NCI-H2029 (cell line): ENCODE data around the gene SVEP1.
"Not testable (repeated sequence)": the region's sequence is repeated elsewhere in the genome, so short reads cannot be mapped to it uniquely, and the experiment has no call there.

Experiments used
- DNase-seq: peaks from one replicate; lab custom pipeline; 2025; lab: John Stamatoyannopoulos, UW

Gene SVEP1

GRCh38 chr9:110578575-110579033 lies 937 bp downstream of the SVEP1 start:
- no peak for DNase-seq

GRCh38 chr9:110575945-110576344 lies 3.6 kb downstream of the SVEP1 start:
- DNase-seq, result no peak

GRCh38 chr9:110575169-110575568 lies 4.4 kb downstream of the SVEP1 start:
- no peak for DNase-seq

GRCh38 chr9:110573305-110573704 lies 6.2 kb downstream of the SVEP1 start:
- no peak for DNase-seq

- no peak for DNase-seq
Observed at GRCh38 chr9:110571801-110572483, 7.6 kb downstream of the SVEP1 start.

GRCh38 chr9:110566156-110566555 lies 13.4 kb downstream of the SVEP1 start:
- no peak for DNase-seq

GRCh38 chr9:110561826-110562225 lies 17.7 kb downstream of the SVEP1 start:
- DNase-seq, result no peak

- DNase-seq, result no peak
Observed at GRCh38 chr9:110559869-110560268, 19.7 kb downstream of the SVEP1 start.

GRCh38 chr9:110555551-110556331 lies 23.8 kb downstream of the SVEP1 start:
- DNase-seq, result no peak

GRCh38 chr9:110546411-110546871 lies 33.1 kb downstream of the SVEP1 start:
- DNase-seq, result no peak

- no peak for DNase-seq
Observed at GRCh38 chr9:110545705-110546104, 33.8 kb downstream of the SVEP1 start.

GRCh38 chr9:110543631-110544051 lies 35.9 kb downstream of the SVEP1 start:
- DNase-seq, result no peak

GRCh38 chr9:110541950-110542349 lies 37.6 kb downstream of the SVEP1 start:
- no peak for DNase-seq

- no peak for DNase-seq
Observed at GRCh38 chr9:110538647-110539041, 40.9 kb downstream of the SVEP1 start.

GRCh38 chr9:110537841-110538646 lies 41.5 kb downstream of the SVEP1 start:
- DNase-seq, result no peak

GRCh38 chr9:110536822-110537221 lies 42.7 kb downstream of the SVEP1 start:
- DNase-seq, result no peak

GRCh38 chr9:110534162-110534561 lies 45.4 kb downstream of the SVEP1 start:
- DNase-seq, result not testable (repeated sequence)

GRCh38 chr9:110532908-110533665 lies 46.5 kb downstream of the SVEP1 start:
- no peak for DNase-seq

- DNase-seq, result no peak
Observed at GRCh38 chr9:110531776-110532175, 47.8 kb downstream of the SVEP1 start.

GRCh38 chr9:110531241-110531640 lies 48.3 kb downstream of the SVEP1 start:
- DNase-seq, result not testable (repeated sequence)

GRCh38 chr9:110528645-110529044 lies 50.9 kb downstream of the SVEP1 start:
- DNase-seq, result no peak

- DNase-seq, result no peak
Observed at GRCh38 chr9:110526426-110526825, 53.1 kb downstream of the SVEP1 start.
